ENCODE measurements around the gene MAN2A2. TPM values are rescaled to one million over a fixed set of nuclear protein-coding genes. Genes with fewer than 3 reads are reported as not detected.

The MAN2A2 gene
- total RNA-seq, 4 donors from 2014 or later: 27.0 to 80.9 (median 31.7) TPM

DNA sequence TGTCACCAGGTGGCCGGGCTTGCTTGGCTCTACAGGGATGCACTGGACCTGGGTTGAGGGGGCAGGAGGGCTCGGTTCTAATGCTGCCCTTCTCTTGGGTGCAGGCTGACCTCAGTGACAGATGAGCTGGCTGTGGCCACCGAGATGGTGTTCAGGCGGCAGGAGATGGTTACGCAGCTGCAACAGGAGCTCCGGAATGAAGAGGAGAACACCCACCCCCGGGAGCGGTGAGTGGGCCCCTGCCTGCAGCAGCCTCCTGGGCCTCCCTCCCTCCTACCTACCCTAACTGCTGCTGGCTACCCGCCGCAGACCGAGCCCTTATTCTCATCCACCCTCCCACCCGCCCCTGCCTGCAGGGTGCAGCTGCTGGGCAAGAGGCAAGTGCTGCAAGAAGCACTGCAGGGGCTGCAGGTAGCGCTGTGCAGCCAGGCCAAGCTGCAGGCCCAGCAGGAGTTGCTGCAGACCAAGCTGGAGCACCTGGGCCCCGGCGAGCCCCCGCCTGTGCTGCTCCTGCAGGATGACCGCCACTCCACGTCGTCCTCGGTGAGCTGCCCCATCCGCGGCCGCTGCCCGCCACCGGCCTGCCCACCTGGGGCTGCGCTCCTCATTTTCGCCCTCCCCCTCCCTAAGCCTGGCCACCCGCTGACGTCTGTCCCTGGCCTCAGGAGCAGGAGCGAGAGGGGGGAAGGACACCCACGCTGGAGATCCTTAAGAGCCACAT, 13.2 kb upstream of the MAN2A2 start:
- no peaks in the 10 kb centered on the region for H3K9me3 ChIP-seq
- intact Hi-C loops (cut with DNase I): no loop called here
- peaks cover 57 to 82% (median 74%) of the 10 kb centered on the region in 4 donors for H3K36me3 ChIP-seq
- no peak overlapping the region for H3K27ac ChIP-seq (replicated peaks in 1 of 4)
- no peak for DNase-seq (ENCODE audit: extremely low spot score)
- H3K4me3 ChIP-seq: no peak overlapping the region
- no peaks in the 10 kb centered on the region for H3K27me3 ChIP-seq
- H3K4me1 ChIP-seq: peaks cover 17 to 23% (median 22%) of the 10 kb centered on the region in 4 donors
- WGBS: 90% methylated on average over 26 of the region's 31 CpGs
- no peak for TF ChIP-seq POLR2AphosphoS5 (IDR thresholded peaks at IDR 0.05)
- TF ChIP-seq POLR2A (IDR thresholded peaks at IDR 0.05; ENCODE audit: low read depth): no peak
- TF ChIP-seq EP300 (IDR thresholded peaks at IDR 0.05): no peak
- TF ChIP-seq, protein P1, sequence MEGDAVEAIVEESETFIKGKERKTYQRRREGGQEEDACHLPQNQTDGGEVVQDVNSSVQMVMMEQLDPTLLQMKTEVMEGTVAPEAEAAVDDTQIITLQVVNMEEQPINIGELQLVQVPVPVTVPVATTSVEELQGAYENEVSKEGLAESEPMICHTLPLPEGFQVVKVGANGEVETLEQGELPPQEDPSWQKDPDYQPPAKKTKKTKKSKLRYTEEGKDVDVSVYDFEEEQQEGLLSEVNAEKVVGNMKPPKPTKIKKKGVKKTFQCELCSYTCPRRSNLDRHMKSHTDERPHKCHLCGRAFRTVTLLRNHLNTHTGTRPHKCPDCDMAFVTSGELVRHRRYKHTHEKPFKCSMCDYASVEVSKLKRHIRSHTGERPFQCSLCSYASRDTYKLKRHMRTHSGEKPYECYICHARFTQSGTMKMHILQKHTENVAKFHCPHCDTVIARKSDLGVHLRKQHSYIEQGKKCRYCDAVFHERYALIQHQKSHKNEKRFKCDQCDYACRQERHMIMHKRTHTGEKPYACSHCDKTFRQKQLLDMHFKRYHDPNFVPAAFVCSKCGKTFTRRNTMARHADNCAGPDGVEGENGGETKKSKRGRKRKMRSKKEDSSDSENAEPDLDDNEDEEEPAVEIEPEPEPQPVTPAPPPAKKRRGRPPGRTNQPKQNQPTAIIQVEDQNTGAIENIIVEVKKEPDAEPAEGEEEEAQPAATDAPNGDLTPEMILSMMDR (IDR thresholded peaks at IDR 0.05): no peak

DNA sequence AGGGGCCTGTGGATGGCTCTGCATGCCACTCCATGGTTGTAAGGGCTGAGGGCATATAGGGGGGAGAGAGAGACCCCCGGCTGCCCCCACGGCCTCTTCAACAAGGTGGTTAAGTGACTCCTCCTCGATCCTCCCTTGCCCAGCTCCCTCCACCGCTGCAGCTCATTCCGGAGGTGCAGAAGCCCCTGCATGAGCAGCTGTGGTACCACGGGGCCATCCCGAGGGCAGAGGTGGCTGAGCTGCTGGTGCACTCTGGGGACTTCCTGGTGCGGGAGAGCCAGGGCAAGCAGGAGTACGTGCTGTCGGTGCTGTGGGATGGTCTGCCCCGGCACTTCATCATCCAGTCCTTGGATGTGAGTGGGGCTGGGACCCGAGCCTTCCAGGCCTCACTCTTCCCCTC, 12.3 kb upstream of the MAN2A2 start:
- Histone ChIP-seq H3K27ac (replicated peaks in 1 of 4) (no peak overlapping the region), H3K9me3 (no peaks in the 10 kb centered on the region), H3K36me3 (peaks cover 58 to 91% (median 83%) of the 10 kb centered on the region in 4 donors), H3K27me3 (no peaks in the 10 kb centered on the region), H3K4me3 (no peak overlapping the region), H3K4me1 (peaks cover 13 to 20% (median 13%) of the 10 kb centered on the region in 4 donors)
- TF ChIP-seq EP300 (IDR thresholded peaks at IDR 0.05): no peak
- TF ChIP-seq POLR2A (IDR thresholded peaks at IDR 0.05; ENCODE audit: low read depth): no peak
- no peak for TF ChIP-seq POLR2AphosphoS5 (IDR thresholded peaks at IDR 0.05)
- TF ChIP-seq, protein P1 (IDR thresholded peaks at IDR 0.05): no peak
- DNase-seq (ENCODE audit: extremely low spot score): no peak
- WGBS: 67% methylated on average over 4 of the region's 12 CpGs
- intact Hi-C loops (cut with DNase I): no loop called here

DNA sequence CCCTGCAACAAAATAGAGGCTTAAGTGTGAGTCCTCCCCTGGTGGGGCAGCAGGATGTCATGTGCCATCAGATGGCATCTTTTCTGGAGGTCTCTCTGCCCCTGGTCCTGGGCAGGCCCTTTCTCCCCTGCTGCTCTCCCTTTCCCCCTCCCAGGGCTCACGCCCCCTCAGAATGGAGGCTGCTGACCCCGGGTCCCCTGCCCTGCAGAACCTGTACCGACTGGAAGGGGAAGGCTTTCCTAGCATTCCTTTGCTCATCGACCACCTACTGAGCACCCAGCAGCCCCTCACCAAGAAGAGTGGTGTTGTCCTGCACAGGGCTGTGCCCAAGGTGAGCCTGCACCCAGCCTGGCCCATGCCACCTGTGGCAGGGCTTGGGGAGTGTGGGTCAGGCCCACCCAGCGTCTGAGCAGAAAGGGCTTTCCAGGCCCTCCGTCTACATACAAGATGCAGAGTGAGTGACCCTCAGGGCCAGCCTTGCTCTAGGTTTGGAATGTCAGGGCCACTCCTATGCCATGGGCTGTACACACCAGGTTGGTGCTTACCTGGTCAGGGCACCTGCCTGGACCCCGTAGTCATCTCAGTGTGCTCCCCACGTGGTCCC, 11.7 kb upstream of the MAN2A2 start:
- no peak overlapping the region for H3K4me3 ChIP-seq
- no peak for DNase-seq (ENCODE audit: extremely low spot score)
- peaks cover 58 to 95% (median 86%) of the 10 kb centered on the region in 4 donors for H3K36me3 ChIP-seq
- no peak for TF ChIP-seq EP300 (IDR thresholded peaks at IDR 0.05)
- TF ChIP-seq, protein P1 (IDR thresholded peaks at IDR 0.05): no peak
- no peak for TF ChIP-seq POLR2AphosphoS5 (IDR thresholded peaks at IDR 0.05)
- TF ChIP-seq POLR2A (IDR thresholded peaks at IDR 0.05; ENCODE audit: low read depth): no peak
- intact Hi-C loops (cut with DNase I): no loop called here
- H3K27me3 ChIP-seq: no peaks in the 10 kb centered on the region
- H3K9me3 ChIP-seq: no peaks in the 10 kb centered on the region
- peaks cover 6 to 17% (median 7%) of the 10 kb centered on the region in 4 donors for H3K4me1 ChIP-seq
- WGBS: 86% methylated on average over 6 of the region's 8 CpGs
- H3K27ac ChIP-seq (replicated peaks in 1 of 4): no peak overlapping the region

DNA sequence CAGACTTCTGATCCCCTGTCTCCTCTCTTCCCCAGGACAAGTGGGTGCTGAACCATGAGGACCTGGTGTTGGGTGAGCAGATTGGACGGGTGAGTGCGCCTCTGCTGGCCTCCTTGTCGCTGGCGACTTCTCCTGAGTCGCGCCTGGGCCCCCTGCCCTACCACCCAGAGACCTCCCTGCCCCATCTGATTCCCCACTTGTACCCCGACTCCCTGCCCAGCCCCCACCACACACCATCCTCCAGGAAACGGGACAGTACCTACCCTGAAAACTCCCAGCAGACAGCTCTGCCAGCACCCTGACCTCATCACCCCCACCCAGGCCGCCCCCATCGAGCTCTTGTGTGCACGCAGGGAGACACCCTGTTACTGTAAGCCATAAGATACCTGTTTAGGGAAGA, 11.1 kb upstream of the MAN2A2 start:
- intact Hi-C loops (cut with DNase I): no loop called here
- WGBS: 91% methylated on average over 11 of the region's 11 CpGs
- no peak overlapping the region for H3K27ac ChIP-seq (replicated peaks in 1 of 4)
- H3K27me3 ChIP-seq: no peaks in the 10 kb centered on the region
- no peak overlapping the region for H3K4me3 ChIP-seq
- H3K4me1 ChIP-seq: peaks cover under 1 to 11% (median 1%) of the 10 kb centered on the region in 4 donors
- no peaks in the 10 kb centered on the region for H3K9me3 ChIP-seq
- no peak for DNase-seq (ENCODE audit: extremely low spot score)
- H3K36me3 ChIP-seq: peaks cover 56 to 90% (median 82%) of the 10 kb centered on the region in 4 donors
- TF ChIP-seq, protein P1 (IDR thresholded peaks at IDR 0.05): no peak
- TF ChIP-seq POLR2AphosphoS5 (IDR thresholded peaks at IDR 0.05) (no peak), EP300 (IDR thresholded peaks at IDR 0.05) (no peak), POLR2A (IDR thresholded peaks at IDR 0.05; ENCODE audit: low read depth) (no peak)

Measured in esophagus muscularis mucosa (tissue), 4 donors.